ENCODE data around the gene TRIM72. TPM values are rescaled to one million over a fixed set of nuclear protein-coding genes. Genes with fewer than 3 reads are reported as not detected.

TRIM72 gene
- total RNA-seq, 1 experiment from 2014 or later = 1.8 TPM

- H3K4me1 Mint-ChIP-seq = peaks cover 37% of the 10 kb centered on the region
- POLR2A ChIA-PET = no interaction called here
- H3K27ac Mint-ChIP-seq = no peak overlapping the region
- H3K27me3 Mint-ChIP-seq (ENCODE audit: low read depth) = no peaks in the 10 kb centered on the region; the same call in 1 of the 2 replicates
- ATAC-seq (no peak), DNase-seq (ENCODE audit: low spot score) (no peak)
- H3K36me3 Mint-ChIP-seq = no peaks in the 10 kb centered on the region
- CTCF ChIA-PET = no interaction called here
- no peak for TF ChIP-seq ELF4 (CRISPR knock-in tag; IDR thresholded peaks at IDR 0.05; ENCODE audit: low read depth)
- TF ChIP-seq ETV6 (CRISPR knock-in tag; IDR thresholded peaks at IDR 0.05) = no peak
- no peak for TF ChIP-seq PRRX2 (CRISPR knock-in tag; IDR thresholded peaks at IDR 0.05)
- no peak for TF ChIP-seq FOXK1 (CRISPR knock-in tag; IDR thresholded peaks at IDR 0.05)
- no peak for TF ChIP-seq ZNF121 (CRISPR knock-in tag; IDR thresholded peaks at IDR 0.05)
- no peak for TF ChIP-seq TEAD1 (CRISPR knock-in tag; IDR thresholded peaks at IDR 0.05)
- no peak for TF ChIP-seq SMAD3 (CRISPR knock-in tag; IDR thresholded peaks at IDR 0.05; ENCODE audit: borderline replicate concordance)
- no peak for TF ChIP-seq RORB (CRISPR knock-in tag; IDR thresholded peaks at IDR 0.05)
- no peak for TF ChIP-seq AFF4 (CRISPR knock-in tag; IDR thresholded peaks at IDR 0.05; ENCODE audit: borderline replicate concordance)
- no peak for TF ChIP-seq ZNF532 (CRISPR knock-in tag; IDR thresholded peaks at IDR 0.05; ENCODE audit: borderline replicate concordance)
- no peaks in the 10 kb centered on the region for H3K9me3 Mint-ChIP-seq
- no peak overlapping the region for H3K4me3 Mint-ChIP-seq
Measured at GRCh38 chr16:31250782-31251384, 37.0 kb downstream of the TRIM72 start.

- Mint-ChIP-seq H3K27ac (no peak overlapping the region), H3K27me3 (ENCODE audit: low read depth) (no peaks in the 10 kb centered on the region; the same call in 1 of the 2 replicates), H3K36me3 (no peaks in the 10 kb centered on the region), H3K9me3 (no peaks in the 10 kb centered on the region), H3K4me3 (no peak overlapping the region), H3K4me1 (peaks cover 32% of the 10 kb centered on the region)
- POLR2A ChIA-PET = no interaction called here
- CTCF ChIA-PET = no interaction called here
- no peak for DNase-seq (ENCODE audit: low spot score)
- ATAC-seq = no peak
- TF ChIP-seq ZNF219 (CRISPR knock-in tag; IDR thresholded peaks at IDR 0.05; ENCODE audit: borderline replicate concordance) (no peak), SMAD4 (CRISPR knock-in tag; IDR thresholded peaks at IDR 0.05) (no peak), SOX15 (CRISPR knock-in tag; IDR thresholded peaks at IDR 0.05) (no peak), RORB (CRISPR knock-in tag; IDR thresholded peaks at IDR 0.05) (no peak), ZNF138 (CRISPR knock-in tag; conservative IDR thresholded peaks at IDR 0.05) (no peak), EMX1 (CRISPR knock-in tag; IDR thresholded peaks at IDR 0.05) (no peak), ZNF512 (CRISPR knock-in tag; IDR thresholded peaks at IDR 0.05; ENCODE audit: borderline replicate concordance) (no peak), IRF1 (CRISPR knock-in tag; IDR thresholded peaks at IDR 0.05) (no peak), ARID4B (CRISPR knock-in tag; IDR thresholded peaks at IDR 0.05; ENCODE audit: borderline replicate concordance) (no peak), NR1H2 (CRISPR knock-in tag; IDR thresholded peaks at IDR 0.05) (no peak), ZNF671 (CRISPR knock-in tag; IDR thresholded peaks at IDR 0.05) (no peak), ZNF232 (CRISPR knock-in tag; IDR thresholded peaks at IDR 0.05) (no peak), GRHL2 (CRISPR knock-in tag; IDR thresholded peaks at IDR 0.05; ENCODE audit: insufficient replicate concordance, severe bottlenecking) (no peak)
Measured at GRCh38 chr16:31251435-31251834, 37.5 kb downstream of the TRIM72 start.
